Stomach (tissue), 9 donors: ENCODE results near the gene PPP2R2B. TPM values are rescaled to one million over a fixed set of nuclear protein-coding genes. Genes with fewer than 3 reads are reported as not detected.

Source experiments
- DNase-seq, 2 donors: peaks; one replicate each; pipeline versions ENCODE4 v3.0.0 to v3.0.0-alpha.2; 2013 to 2019
- H3K27ac ChIP-seq, 5 donors: fragments of 200-600 bp in 4 of 5; sonication (generic) in 4 of 5; one replicate each; pipeline ENCODE4 v1.5.1; 2013 to 2019; ENCODE audit warnings: mild to moderate bottlenecking in 1 of 5, moderate library complexity in 1 of 5
- H3K27me3 ChIP-seq, 3 donors: fragments of 200-600 bp; sonication (generic); one replicate each; pipeline ENCODE4 v1.5.1; 2017 to 2019; ENCODE audit warnings: mixed run types in 1 of 3
- H3K36me3 ChIP-seq, 4 donors: fragments of 200-600 bp; sonication (generic); 1 replicate in 3 of 4; 2 replicates in 1 of 4; pipeline ENCODE4 v1.5.1; 2016 to 2019
- H3K4me1 ChIP-seq, 4 donors: fragments of 200-600 bp; sonication (generic); one replicate each; pipeline ENCODE4 v1.5.1; 2016 to 2019
- H3K4me3 ChIP-seq, 4 donors: fragments of 200-600 bp; sonication (generic) in 3 of 4; one replicate each; pipeline ENCODE4 v1.5.1; 2016 to 2019; ENCODE audit warnings: mild to moderate bottlenecking in 1 of 4
- H3K9me3 ChIP-seq, 4 donors: fragments of 200-600 bp; sonication (generic); one replicate each; pipeline ENCODE4 v1.5.1; 2016 to 2019
- CTCF ChIP-seq, 7 experiments: fragments of 450-650 bp in 4 of 7; fragments of 200-600 bp in 3 of 7; sonication (generic) in 3 of 7; IDR thresholded peaks; one replicate each; pipeline ENCODE4 v1.5.1; 2016 to 2019; ENCODE audit warnings: antibody characterized with exemption in 7 of 7, control low read depth in 2 of 7, mild to moderate bottlenecking in 1 of 7
- EP300 ChIP-seq: sonication (generic); formaldehyde crosslinking; IDR thresholded peaks from one replicate; pipeline ENCODE4 v1.6.1; 2017; ENCODE audit warnings: antibody characterized with exemption
- POLR2A ChIP-seq, 4 donors: fragments of 450-650 bp; IDR thresholded peaks; one replicate each; pipeline ENCODE4 v1.6.1; 2016; ENCODE audit warnings: antibody characterized with exemption in 4 of 4, control low read depth in 2 of 4, mild to moderate bottlenecking in 1 of 4, moderate library complexity in 1 of 4
- POLR2AphosphoS5 ChIP-seq, 3 donors: sonication (generic); formaldehyde crosslinking; IDR thresholded peaks; one replicate each; pipeline ENCODE4 v1.6.1; 2016; ENCODE audit warnings: antibody characterized with exemption in 3 of 3
- WGBS, 5 donors: extraction: QIAGEN DNeasy Blood & Tissue Kit in 3 of 5; methylation state at CpG; one replicate each; pipeline versions ENCODE4 v1.1.5 to v1.1.7; 2013 to 2018; 5-methylcytosine and 5-hydroxymethylcytosine counted together
- intact Hi-C: fragments of 100-400 bp; cut with DNase I; formaldehyde crosslinking; loops from one replicate; pipeline ENCODE4 v1.15.1; 2023; ENCODE audit warnings: low total_unique reads
- polyA plus RNA-seq, 3 donors: library from polyadenylated mRNA; stranded (reverse); fragments of 200-250 nt; gene quantifications; one replicate each; pipeline ENCODE4 v1.2.3, GENCODE V29; 2013
- total RNA-seq, 5 donors: library from RNA; depleted of rRNA; stranded (reverse); fragments of >200 nt; gene quantifications; one replicate each; pipeline versions ENCODE4 v1.1.0 to v1.2.3, GENCODE V29; 2014 to 2016
- donor health status: healthy with polysubstance abuse.
- donor health status: Bipolar disorder and iron deficiency.
- donor health status: healthy.

Gene PPP2R2B
- total and polyA plus RNA-seq, 8 donors: under 0.01 to 4.6 (median 0.75) TPM; not detected in 1

GRCh38 chr5:146877178-146877681 lies 1.3 kb downstream of the PPP2R2B start:
- peak overlapping the region; percentile 48 to 65 (median 57) for H3K4me3 ChIP-seq
- intact Hi-C loops: no loop called here
- H3K4me1 ChIP-seq: peaks cover 19 to 25% (median 22%) of the 10 kb centered on the region in 4 donors
- 6 to 10% (median 7%) methylated on average over 14 of the region's 14 CpGs for WGBS, 5 donors
- no peak for TF ChIP-seq EP300
- TF ChIP-seq CTCF (IDR thresholded peaks at IDR 0.05): no peak
- TF ChIP-seq POLR2A (IDR thresholded peaks at IDR 0.05): no peak
- TF ChIP-seq POLR2AphosphoS5 (IDR thresholded peaks at IDR 0.05): no peak
- no peak overlapping the region for H3K27ac ChIP-seq
- peak in 1 of 2 donors; percentile 25 for DNase-seq
- H3K36me3 ChIP-seq: no peaks in the 10 kb centered on the region
- peaks cover 0 to 51% (median 20%) of the 10 kb centered on the region in 3 donors for H3K27me3 ChIP-seq
- H3K9me3 ChIP-seq: no peaks in the 10 kb centered on the region

GRCh38 chr5:146873186-146873917 lies 5.2 kb downstream of the PPP2R2B start:
- no peak for DNase-seq
- no peaks in the 10 kb centered on the region for H3K36me3 ChIP-seq
- peaks cover 0 to 21% (median 13%) of the 10 kb centered on the region in 3 donors for H3K27me3 ChIP-seq
- H3K4me1 ChIP-seq: peaks cover 12 to 17% (median 15%) of the 10 kb centered on the region in 4 donors
- H3K4me3 ChIP-seq: no peak overlapping the region
- intact Hi-C loops: no loop called here
- no peaks in the 10 kb centered on the region for H3K9me3 ChIP-seq
- WGBS, 5 donors: 93 to 96% (median 94%) methylated on average over 7 of the region's 7 CpGs
- no peak overlapping the region for H3K27ac ChIP-seq
- no peak for TF ChIP-seq POLR2AphosphoS5 (IDR thresholded peaks at IDR 0.05)
- TF ChIP-seq EP300: no peak
- TF ChIP-seq POLR2A (IDR thresholded peaks at IDR 0.05): no peak
- TF ChIP-seq CTCF (IDR thresholded peaks at IDR 0.05): no peak

GRCh38 chr5:146872188-146872587 lies 6.4 kb downstream of the PPP2R2B start:
- Histone ChIP-seq H3K36me3 (no peaks in the 10 kb centered on the region), H3K4me1 (peaks cover under 1 to 5% (median 3%) of the 10 kb centered on the region in 4 donors), H3K9me3 (no peaks in the 10 kb centered on the region), H3K4me3 (no peak overlapping the region), H3K27ac (no peak overlapping the region), H3K27me3 (peaks cover 0 to 9% (median 2%) of the 10 kb centered on the region in 3 donors)
- intact Hi-C loops: no loop called here
- DNase-seq: no peak
- 64 to 81% (median 72%) methylated on average over 1 of the region's 1 CpG for WGBS, 5 donors
- no peak for TF ChIP-seq CTCF (IDR thresholded peaks at IDR 0.05)
- TF ChIP-seq POLR2A (IDR thresholded peaks at IDR 0.05): no peak
- TF ChIP-seq POLR2AphosphoS5 (IDR thresholded peaks at IDR 0.05): no peak

DNA sequence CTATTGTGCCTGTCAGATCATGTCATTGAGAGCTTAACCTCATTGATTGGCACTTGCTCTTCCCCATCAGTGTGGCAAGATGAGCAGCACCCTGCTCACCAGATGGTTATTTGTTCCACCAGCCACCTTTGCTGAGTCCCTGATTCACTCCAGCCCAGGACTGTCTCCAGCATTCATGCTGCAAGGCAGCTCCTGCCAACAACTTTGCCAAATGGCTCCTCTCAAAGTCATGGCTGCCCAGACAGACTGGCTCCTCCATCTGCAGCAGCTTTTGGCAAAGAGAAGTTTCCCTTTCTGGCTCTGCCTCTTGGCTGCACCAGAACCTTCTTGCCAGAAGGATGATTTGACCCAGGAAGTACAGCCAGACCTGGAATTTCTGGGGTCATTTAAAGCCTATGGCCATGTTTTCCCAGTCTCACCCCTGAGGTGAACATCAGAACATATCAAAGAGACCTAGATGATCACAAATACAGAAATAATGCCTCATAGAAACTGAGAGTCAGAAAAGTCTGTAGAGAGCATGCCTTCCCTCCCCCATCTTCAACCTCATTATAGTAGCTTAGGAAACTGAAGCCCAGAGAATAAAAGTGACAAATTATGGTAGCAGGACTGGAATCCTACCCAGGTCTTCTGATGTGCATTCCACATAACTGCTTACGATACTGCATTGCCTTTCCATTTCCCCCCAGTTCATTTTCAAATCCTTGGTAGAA lies 10.4 kb downstream of the PPP2R2B start:
- 48 to 97% (median 56%) methylated on average over 1 of the region's 1 CpG for WGBS, 5 donors
- H3K27me3 ChIP-seq: no peaks in the 10 kb centered on the region
- no peak for DNase-seq

More for the DNA sequence above, 10.4 kb downstream of the PPP2R2B start:
- no peak overlapping the region for H3K4me3 ChIP-seq
- H3K27ac ChIP-seq: no peak overlapping the region
- TF ChIP-seq EP300: no peak
- TF ChIP-seq POLR2A (IDR thresholded peaks at IDR 0.05): no peak
- TF ChIP-seq CTCF (IDR thresholded peaks at IDR 0.05): no peak
- no peak for TF ChIP-seq POLR2AphosphoS5 (IDR thresholded peaks at IDR 0.05)
- no peaks in the 10 kb centered on the region for H3K9me3 ChIP-seq
- H3K36me3 ChIP-seq: no peaks in the 10 kb centered on the region
- intact Hi-C loops: no loop called here
- H3K4me1 ChIP-seq: no peaks in the 10 kb centered on the region
